BE2C (cell line): ENCODE measurements around the gene POFUT1.
"Not testable (repeated sequence)": the region's sequence is repeated elsewhere in the genome, so short reads cannot be mapped to it uniquely, and the experiment has no call there.

Source experiments
- DNase-seq: peaks from one replicate; pipeline ENCODE4 v3.0.0-alpha.2; 2020
- H3K27me3 ChIP-seq: fragments of 250-450 bp; sonication (Bioruptor Pico); 2 replicates; pipeline ENCODE4 v1.5.1; 2020; ENCODE audit warnings: mild to moderate bottlenecking
- H3K36me3 ChIP-seq: fragments of 250-450 bp; sonication (Bioruptor Pico); 2 replicates; pipeline ENCODE4 v1.5.1; 2020; ENCODE audit warnings: mild to moderate bottlenecking
- H3K4me1 ChIP-seq: fragments of 250-450 bp; sonication (Bioruptor Pico); 2 replicates; pipeline ENCODE4 v1.5.1; 2020
- H3K4me3 ChIP-seq: 2 replicates; pipeline ENCODE4 v1.5.1; 2011; ENCODE audit warnings: low read depth, low read length
- H3K9me3 ChIP-seq: fragments of 250-450 bp; sonication (Bioruptor Pico); 2 replicates; pipeline ENCODE4 v1.5.1; 2020
- CTCF ChIP-seq: IDR thresholded peaks from 2 replicates; pipeline ENCODE4 v1.5.1; 2012; ENCODE audit warnings: mild to moderate bottlenecking, low read depth, low read length

The POFUT1 gene

GRCh38 chr20:32190616-32191415 is 16.9 kb upstream of the POFUT1 start:
- Histone ChIP-seq H3K9me3 (no peaks in the 10 kb centered on the region), H3K36me3 (peaks cover 11% of the 10 kb centered on the region), H3K4me1 (no peaks in the 10 kb centered on the region), H3K27me3 (no peaks in the 10 kb centered on the region), H3K4me3 (peak overlapping the region; percentile 60)
- TF ChIP-seq CTCF = peak; percentile 7; the same call in 1 of the 2 replicates
- DNase-seq = no peak

- Histone ChIP-seq H3K4me3 (no peak overlapping the region), H3K4me1 (no peaks in the 10 kb centered on the region), H3K36me3 (peaks cover 17% of the 10 kb centered on the region), H3K27me3 (no peaks in the 10 kb centered on the region), H3K9me3 (no peaks in the 10 kb centered on the region)
- no peak for TF ChIP-seq CTCF
- no peak for DNase-seq
These were observed 16.3 kb upstream of the POFUT1 start for GRCh38 chr20:32191422-32191821.

- H3K9me3 ChIP-seq = no peaks in the 10 kb centered on the region
- peaks cover 18% of the 10 kb centered on the region for H3K36me3 ChIP-seq
- H3K27me3 ChIP-seq = no peaks in the 10 kb centered on the region
- H3K4me1 ChIP-seq = no peaks in the 10 kb centered on the region
- H3K4me3 ChIP-seq = no peak overlapping the region
- DNase-seq = no peak
- TF ChIP-seq CTCF = no peak
These were observed 15.8 kb upstream of the POFUT1 start for GRCh38 chr20:32191873-32192272.

- Histone ChIP-seq H3K4me3 (no peak overlapping the region), H3K9me3 (no peaks in the 10 kb centered on the region), H3K36me3 (peaks cover 27% of the 10 kb centered on the region), H3K27me3 (no peaks in the 10 kb centered on the region), H3K4me1 (no peaks in the 10 kb centered on the region)
- no peak for TF ChIP-seq CTCF
- DNase-seq = no peak
These were observed 15.0 kb upstream of the POFUT1 start for GRCh38 chr20:32192698-32193097.

- not testable (repeated sequence) for DNase-seq, H3K4me1 ChIP-seq, H3K4me3 ChIP-seq, H3K9me3 ChIP-seq, H3K27me3 ChIP-seq
- peaks cover 31% of the 10 kb centered on the region for H3K36me3 ChIP-seq
These were observed 14.3 kb upstream of the POFUT1 start for GRCh38 chr20:32193336-32193735.

GRCh38 chr20:32193996-32194395 is 13.7 kb upstream of the POFUT1 start:
- TF ChIP-seq CTCF = no peak
- no peak for DNase-seq
- H3K4me1 ChIP-seq = no peaks in the 10 kb centered on the region
- peaks cover 37% of the 10 kb centered on the region for H3K36me3 ChIP-seq
- no peaks in the 10 kb centered on the region for H3K27me3 ChIP-seq
- H3K9me3 ChIP-seq = no peaks in the 10 kb centered on the region
- no peak overlapping the region for H3K4me3 ChIP-seq
